ENCODE results near the gene ADD1. TPM values are rescaled to one million over a fixed set of nuclear protein-coding genes. Genes with fewer than 3 reads are reported as not detected.

ADD1 gene
- polyA plus RNA-seq, 4 donors = 158 to 262 (median 177) TPM

DNA sequence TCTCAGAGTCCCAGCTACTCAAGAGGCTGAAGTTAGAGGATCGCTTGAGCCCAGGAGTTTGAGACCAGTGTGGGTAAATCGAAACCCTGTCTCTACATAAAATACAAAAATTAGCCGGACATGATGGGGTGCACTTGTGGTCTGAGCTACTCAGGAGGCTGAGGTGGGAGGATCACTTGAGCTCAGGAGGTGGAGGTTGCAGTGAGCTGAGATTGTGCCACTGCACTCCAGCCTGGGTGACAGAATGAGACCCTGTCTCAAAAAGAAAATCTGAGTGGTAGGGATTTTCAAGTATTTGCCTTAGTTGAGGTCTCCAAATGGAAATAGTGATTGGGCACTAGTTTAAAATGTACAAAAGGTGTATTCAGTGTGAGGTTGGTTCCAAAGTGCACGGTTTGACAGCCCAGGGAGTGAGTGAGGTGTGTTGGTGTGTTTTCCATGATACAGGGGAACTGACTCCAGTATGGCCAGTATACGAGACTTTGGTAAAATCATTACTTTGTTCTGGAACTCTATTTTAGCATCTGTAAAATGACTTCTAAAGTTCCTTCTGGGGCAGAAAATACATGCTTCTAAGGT, 13.8 kb downstream of the ADD1 start:
- Histone ChIP-seq H3K9me3 (ENCODE audit: control insufficient read depth in 2 of 2, insufficient read depth in 1 of 2, low read depth in 1 of 2, low read length in 1 of 2) (no peaks in the 10 kb centered on the region), H3K27me3 (ENCODE audit: control insufficient read depth in 3 of 3, insufficient read depth in 3 of 3, low read length in 3 of 3) (no peaks in the 10 kb centered on the region), H3K36me3 (ENCODE audit: control insufficient read depth in 3 of 3, insufficient read depth in 2 of 3, low read depth in 1 of 3, low read length in 3 of 3) (peaks cover 3 to 26% (median 3%) of the 10 kb centered on the region in 3 donors), H3K27ac (ENCODE audit: low read depth in 1 of 3, low read length in 2 of 3) (peak overlapping the region in 1 of 3 donors; percentile 13), H3K4me1 (ENCODE audit: control insufficient read depth in 3 of 3, insufficient read depth in 2 of 3, low read depth in 1 of 3, low read length in 2 of 3) (peaks cover 19 to 33% (median 22%) of the 10 kb centered on the region in 3 donors), H3K4me3 (ENCODE audit: low read depth in 1 of 3, low read length in 3 of 3) (no peak overlapping the region)
- 69 to 87% (median 80%) methylated on average over 5 of the region's 5 CpGs for WGBS, 3 donors
- FAIRE-seq (no peak), DNase-seq (peak in 1 of 2 donors; percentile 48)

DNA sequence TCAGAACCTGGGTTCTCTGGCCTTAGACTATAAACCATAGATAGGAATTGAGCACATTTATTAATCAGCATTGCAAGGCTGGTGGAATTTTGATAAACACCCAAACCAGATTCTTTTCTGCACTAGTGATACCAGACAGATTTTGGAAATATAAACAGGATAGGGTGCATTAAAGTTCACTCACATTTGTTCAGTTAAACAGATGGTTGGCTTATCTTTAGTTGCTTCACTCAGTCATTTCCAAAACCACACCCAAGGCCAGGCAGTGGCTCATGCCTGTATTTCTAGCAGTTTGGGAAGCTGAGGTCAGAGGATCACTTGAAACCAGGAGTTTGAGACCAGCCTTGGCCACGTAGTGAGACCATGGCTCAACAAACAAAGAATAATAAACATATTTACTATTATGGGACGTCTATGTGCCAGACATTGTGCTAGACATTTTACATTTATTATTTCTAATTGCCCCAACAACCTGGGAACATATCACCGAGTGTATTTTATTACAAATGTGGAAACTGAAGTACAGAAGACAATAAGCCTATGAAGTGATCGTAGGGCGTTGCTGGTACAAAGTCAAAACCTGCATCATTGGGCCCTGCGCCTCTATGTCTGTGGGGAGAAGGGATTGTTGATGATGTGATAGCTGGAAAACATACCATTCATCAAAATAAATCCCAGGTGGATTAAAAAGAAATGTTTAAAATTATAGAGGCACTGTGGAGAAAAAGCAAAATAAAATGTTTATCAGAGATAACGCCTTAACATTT, 15.0 kb downstream of the ADD1 start:
- no peak overlapping the region for H3K4me3 ChIP-seq (ENCODE audit: low read depth in 1 of 3, low read length in 3 of 3)
- no peaks in the 10 kb centered on the region for H3K9me3 ChIP-seq (ENCODE audit: control insufficient read depth in 2 of 2, insufficient read depth in 1 of 2, low read depth in 1 of 2, low read length in 1 of 2)
- peaks cover 3 to 19% (median 3%) of the 10 kb centered on the region in 3 donors for H3K36me3 ChIP-seq (ENCODE audit: control insufficient read depth in 3 of 3, insufficient read depth in 2 of 3, low read depth in 1 of 3, low read length in 3 of 3)
- H3K27me3 ChIP-seq (ENCODE audit: control insufficient read depth in 3 of 3, insufficient read depth in 3 of 3, low read length in 3 of 3) = no peaks in the 10 kb centered on the region
- WGBS, 3 donors = 25 to 53% (median 48%) methylated on average over 7 of the region's 7 CpGs
- peaks cover 22 to 32% (median 25%) of the 10 kb centered on the region in 3 donors for H3K4me1 ChIP-seq (ENCODE audit: control insufficient read depth in 3 of 3, insufficient read depth in 2 of 3, low read depth in 1 of 3, low read length in 2 of 3)
- peak in 1 of 2 donors; percentile 71 for DNase-seq
- peak overlapping the region; percentile 15 to 71 (median 67) for H3K27ac ChIP-seq (ENCODE audit: low read depth in 1 of 3, low read length in 2 of 3)
- FAIRE-seq = no peak

DNA sequence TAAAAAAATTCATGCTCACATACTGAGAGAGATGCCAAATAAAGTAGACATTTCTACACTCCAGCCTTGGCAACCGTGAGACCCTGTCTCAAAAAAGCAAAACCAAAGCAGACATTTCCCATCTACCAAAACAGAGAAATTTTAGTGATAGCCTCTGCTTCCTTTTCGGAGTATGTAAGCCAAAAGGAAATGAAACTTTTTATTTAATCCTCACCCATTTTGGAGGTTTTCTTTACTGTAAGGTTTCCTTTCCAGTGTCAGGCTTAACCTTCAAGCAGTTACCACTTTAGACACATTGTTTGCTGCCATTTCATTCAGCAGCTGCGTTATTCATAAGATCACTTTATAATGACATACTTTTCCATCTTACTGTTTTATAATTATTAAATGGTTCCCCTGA, 15.9 kb downstream of the ADD1 start:
- H3K27ac ChIP-seq (ENCODE audit: low read depth in 1 of 3, low read length in 2 of 3) = no peak overlapping the region
- DNase-seq (no peak), FAIRE-seq (no peak)
- H3K4me3 ChIP-seq (ENCODE audit: low read depth in 1 of 3, low read length in 3 of 3) = no peak overlapping the region
- H3K4me1 ChIP-seq (ENCODE audit: control insufficient read depth in 3 of 3, insufficient read depth in 2 of 3, low read depth in 1 of 3, low read length in 2 of 3) = peaks cover 26 to 38% (median 26%) of the 10 kb centered on the region in 3 donors
- WGBS, 3 donors = 47 to 67% (median 64%) methylated on average over 3 of the region's 3 CpGs
- H3K27me3 ChIP-seq (ENCODE audit: control insufficient read depth in 3 of 3, insufficient read depth in 3 of 3, low read length in 3 of 3) = no peaks in the 10 kb centered on the region
- H3K36me3 ChIP-seq (ENCODE audit: control insufficient read depth in 3 of 3, insufficient read depth in 2 of 3, low read depth in 1 of 3, low read length in 3 of 3) = peaks cover 0 to 16% (median 3%) of the 10 kb centered on the region in 3 donors
- H3K9me3 ChIP-seq (ENCODE audit: control insufficient read depth in 2 of 2, insufficient read depth in 1 of 2, low read depth in 1 of 2, low read length in 1 of 2) = no peaks in the 10 kb centered on the region

DNA sequence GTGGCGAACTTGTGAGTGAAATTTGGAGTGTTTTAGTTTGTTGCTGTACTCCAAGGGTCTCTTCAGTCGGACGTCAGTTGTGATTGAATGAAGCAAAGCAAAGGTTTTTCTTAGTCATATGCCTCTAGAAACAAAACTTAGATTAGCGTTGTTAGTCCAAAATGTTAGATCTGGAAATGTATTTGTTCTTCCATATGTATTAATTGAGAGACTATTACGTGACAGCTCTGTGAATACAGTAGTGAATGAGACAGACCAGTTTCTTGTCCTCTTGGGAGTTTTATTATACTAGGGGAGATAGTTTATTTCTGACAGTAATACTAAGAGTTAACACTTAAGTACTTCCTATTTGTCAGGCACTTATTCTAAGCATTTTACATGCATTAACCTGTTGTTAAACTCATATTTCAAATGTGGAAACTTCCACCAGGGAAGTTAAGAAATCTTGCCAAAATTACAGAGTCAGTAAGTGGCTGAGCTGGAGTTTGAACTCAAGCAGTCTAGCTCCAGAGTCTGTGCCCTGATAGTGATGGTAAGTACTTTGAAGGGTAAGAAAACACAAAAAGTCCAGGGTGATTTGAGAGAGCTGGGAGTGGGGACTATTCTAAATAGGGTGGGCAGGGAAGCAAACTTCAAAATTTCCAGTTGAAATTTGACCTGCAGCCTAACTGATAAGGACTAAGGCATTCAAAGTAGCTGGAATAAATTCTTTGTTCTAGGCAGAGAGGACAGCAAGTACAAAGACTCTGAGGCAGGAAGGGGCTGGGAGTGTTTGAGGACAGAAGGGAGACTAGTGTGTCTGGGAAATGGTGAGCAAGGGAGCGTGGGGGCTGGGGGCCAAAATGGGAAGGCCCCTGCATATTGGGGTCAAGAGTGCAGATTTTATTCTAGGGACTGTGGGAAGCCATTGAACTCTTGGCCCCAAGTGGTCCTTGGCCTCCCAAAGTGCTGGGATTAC, 17.0 kb downstream of the ADD1 start:
- no peak overlapping the region for H3K4me3 ChIP-seq (ENCODE audit: low read depth in 1 of 3, low read length in 3 of 3)
- H3K9me3 ChIP-seq (ENCODE audit: control insufficient read depth in 2 of 2, insufficient read depth in 1 of 2, low read depth in 1 of 2, low read length in 1 of 2) = no peaks in the 10 kb centered on the region
- H3K4me1 ChIP-seq (ENCODE audit: control insufficient read depth in 3 of 3, insufficient read depth in 2 of 3, low read depth in 1 of 3, low read length in 2 of 3) = peaks cover 27 to 38% (median 28%) of the 10 kb centered on the region in 3 donors
- H3K27me3 ChIP-seq (ENCODE audit: control insufficient read depth in 3 of 3, insufficient read depth in 3 of 3, low read length in 3 of 3) = no peaks in the 10 kb centered on the region
- FAIRE-seq (no peak), DNase-seq (peak; percentile 48 to 67)
- 60 to 64% (median 61%) methylated on average over 6 of the region's 6 CpGs for WGBS, 3 donors
- peaks cover 0 to 11% (median 0%) of the 10 kb centered on the region in 3 donors for H3K36me3 ChIP-seq (ENCODE audit: control insufficient read depth in 3 of 3, insufficient read depth in 2 of 3, low read depth in 1 of 3, low read length in 3 of 3)
- peak overlapping the region; percentile 24 to 62 (median 34) for H3K27ac ChIP-seq (ENCODE audit: low read depth in 1 of 3, low read length in 2 of 3)

DNA sequence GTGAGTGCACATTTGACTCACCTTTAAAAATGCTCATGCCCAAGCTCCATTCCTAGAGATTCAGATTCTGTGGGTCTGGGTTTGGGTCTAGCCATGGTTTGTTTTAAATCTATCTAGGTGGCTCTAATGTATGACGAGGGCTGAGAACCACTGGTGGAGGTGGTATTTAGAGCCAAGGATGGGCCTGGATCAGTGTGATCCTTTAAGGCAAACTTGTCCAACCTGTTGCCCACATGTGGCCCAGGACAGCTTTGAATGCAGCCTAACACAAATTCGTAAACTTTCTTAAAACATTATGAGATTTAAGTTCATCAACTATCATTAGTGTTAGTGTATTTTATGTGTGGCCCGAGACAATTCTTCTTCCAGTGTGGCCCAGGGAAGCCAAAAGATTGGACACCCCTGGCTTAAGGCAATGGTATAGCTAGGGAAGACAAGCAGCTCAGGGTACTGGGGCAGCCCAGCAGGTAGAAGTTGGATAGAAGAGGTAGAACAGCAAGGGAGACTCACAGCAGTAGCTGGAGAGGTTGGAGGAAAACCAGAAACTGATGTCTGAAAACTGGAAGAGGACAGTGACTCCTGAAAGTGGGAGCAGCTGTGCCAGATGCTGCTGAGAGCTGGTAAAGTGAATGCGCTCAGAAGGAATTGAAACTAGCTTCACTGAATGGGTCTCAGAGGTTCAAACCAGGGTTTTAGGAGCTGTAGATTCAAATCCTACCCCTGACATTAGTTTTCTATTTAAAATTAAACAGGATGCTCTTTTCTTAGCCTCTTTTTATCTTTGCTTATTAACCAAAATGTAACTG, 18.2 kb downstream of the ADD1 start:
- Histone ChIP-seq H3K4me1 (ENCODE audit: control insufficient read depth in 3 of 3, insufficient read depth in 2 of 3, low read depth in 1 of 3, low read length in 2 of 3) (peaks cover 27 to 38% (median 28%) of the 10 kb centered on the region in 3 donors), H3K9me3 (ENCODE audit: control insufficient read depth in 2 of 2, insufficient read depth in 1 of 2, low read depth in 1 of 2, low read length in 1 of 2) (no peaks in the 10 kb centered on the region), H3K4me3 (ENCODE audit: low read depth in 1 of 3, low read length in 3 of 3) (no peak overlapping the region), H3K27me3 (ENCODE audit: control insufficient read depth in 3 of 3, insufficient read depth in 3 of 3, low read length in 3 of 3) (no peaks in the 10 kb centered on the region), H3K36me3 (ENCODE audit: control insufficient read depth in 3 of 3, insufficient read depth in 2 of 3, low read depth in 1 of 3, low read length in 3 of 3) (peaks cover 0 to 8% (median 0%) of the 10 kb centered on the region in 3 donors), H3K27ac (ENCODE audit: low read depth in 1 of 3, low read length in 2 of 3) (peak overlapping the region in 1 of 3 donors; percentile 4)
- DNase-seq (no peak), FAIRE-seq (no peak)
- 68 to 78% (median 68%) methylated on average over 4 of the region's 4 CpGs for WGBS, 3 donors

DNA sequence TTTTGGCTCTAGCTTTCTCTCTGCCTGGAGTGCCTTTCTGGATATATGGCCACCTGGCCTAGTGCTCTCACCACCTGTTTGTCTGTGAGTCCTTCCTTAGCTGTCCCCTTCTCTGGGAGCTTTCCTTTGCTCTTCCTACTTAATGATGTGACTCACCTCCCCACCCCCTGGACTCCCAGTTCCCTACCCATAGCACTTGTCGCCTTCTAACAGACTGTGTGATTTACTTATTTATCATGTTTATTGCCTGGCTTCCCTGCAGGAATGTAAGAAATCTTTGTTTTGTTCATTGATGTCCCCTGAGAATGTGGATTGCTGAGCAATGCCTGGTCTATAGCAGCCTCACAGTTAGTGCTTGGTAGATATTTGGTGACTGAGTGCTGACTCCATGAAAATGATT, 18.9 kb downstream of the ADD1 start:
- Histone ChIP-seq H3K9me3 (ENCODE audit: control insufficient read depth in 2 of 2, insufficient read depth in 1 of 2, low read depth in 1 of 2, low read length in 1 of 2) (no peaks in the 10 kb centered on the region), H3K4me1 (ENCODE audit: control insufficient read depth in 3 of 3, insufficient read depth in 2 of 3, low read depth in 1 of 3, low read length in 2 of 3) (peaks cover 27 to 43% (median 33%) of the 10 kb centered on the region in 3 donors), H3K27ac (ENCODE audit: low read depth in 1 of 3, low read length in 2 of 3) (peak overlapping the region in 2 of 3 donors; percentile 21 to 62), H3K27me3 (ENCODE audit: control insufficient read depth in 3 of 3, insufficient read depth in 3 of 3, low read length in 3 of 3) (no peaks in the 10 kb centered on the region), H3K36me3 (ENCODE audit: control insufficient read depth in 3 of 3, insufficient read depth in 2 of 3, low read depth in 1 of 3, low read length in 3 of 3) (peaks cover 0 to 3% (median 0%) of the 10 kb centered on the region in 3 donors), H3K4me3 (ENCODE audit: low read depth in 1 of 3, low read length in 3 of 3) (no peak overlapping the region)
- FAIRE-seq (no peak), DNase-seq (peak; percentile 50 to 73)
- WGBS, 3 donors = 22 to 33% (median 29%) methylated on average over 1 of the region's 1 CpG

DNA sequence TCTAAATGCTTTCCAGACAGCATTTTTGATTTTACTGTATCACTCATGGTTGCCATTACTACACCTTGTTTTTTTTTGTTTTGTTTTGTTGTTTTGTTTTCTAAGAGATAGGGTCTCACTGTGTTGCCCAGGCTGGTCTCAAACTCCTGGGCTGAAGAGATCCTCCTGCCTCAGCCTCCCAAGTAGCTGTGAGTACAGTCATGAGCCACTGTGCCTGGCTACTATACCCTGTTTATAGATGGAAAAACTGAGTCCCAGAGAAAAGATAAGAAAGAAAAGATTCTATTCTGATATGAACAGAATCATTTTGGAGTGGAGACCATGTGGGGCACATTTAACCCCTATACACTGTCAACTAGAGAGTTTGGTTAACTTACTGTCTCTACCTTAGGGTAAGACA, 20.0 kb downstream of the ADD1 start:
- Histone ChIP-seq H3K27me3 (ENCODE audit: control insufficient read depth in 3 of 3, insufficient read depth in 3 of 3, low read length in 3 of 3) (no peaks in the 10 kb centered on the region), H3K9me3 (ENCODE audit: control insufficient read depth in 2 of 2, insufficient read depth in 1 of 2, low read depth in 1 of 2, low read length in 1 of 2) (no peaks in the 10 kb centered on the region), H3K4me1 (ENCODE audit: control insufficient read depth in 3 of 3, insufficient read depth in 2 of 3, low read depth in 1 of 3, low read length in 2 of 3) (peaks cover 20 to 50% (median 34%) of the 10 kb centered on the region in 3 donors), H3K4me3 (ENCODE audit: low read depth in 1 of 3, low read length in 3 of 3) (no peak overlapping the region), H3K36me3 (ENCODE audit: control insufficient read depth in 3 of 3, insufficient read depth in 2 of 3, low read depth in 1 of 3, low read length in 3 of 3) (peaks cover 0 to 3% (median 0%) of the 10 kb centered on the region in 3 donors), H3K27ac (ENCODE audit: low read depth in 1 of 3, low read length in 2 of 3) (no peak overlapping the region)
- FAIRE-seq (no peak), DNase-seq (no peak)
